GM21423 (cell line): ENCODE measurements around the gene GREM1.

ENCODE experiments used
- ATAC-seq: cut with Tn5 transposase; IDR thresholded peaks from one replicate; pipeline ENCODE4 v1.9.1; 2021; ENCODE audit warnings: mild to moderate bottlenecking, moderate library complexity; ENCODE audit not compliant: unreplicated experiment

GREM1 gene

GRCh38 chr15:32730677-32731654 is 13.2 kb downstream of the GREM1 start:
- ATAC-seq: no peak

GRCh38 chr15:32732574-32733157 is 14.9 kb downstream of the GREM1 start:
- ATAC-seq: no peak

GRCh38 chr15:32733281-32733680 is 15.5 kb downstream of the GREM1 start:
- ATAC-seq: no peak

- no peak for ATAC-seq
These were observed 18.3 kb downstream of the GREM1 start for GRCh38 chr15:32735989-32736700.

- ATAC-seq: no peak
These were observed 18.9 kb downstream of the GREM1 start for GRCh38 chr15:32736701-32737061.

- ATAC-seq: no peak
These were observed 19.5 kb downstream of the GREM1 start for GRCh38 chr15:32737304-32737703.

- no peak for ATAC-seq
These were observed 20.9 kb downstream of the GREM1 start for GRCh38 chr15:32738666-32739065.

GRCh38 chr15:32739522-32740063 is 21.8 kb downstream of the GREM1 start:
- ATAC-seq: no peak

GRCh38 chr15:32743411-32744140 is 25.8 kb downstream of the GREM1 start:
- no peak for ATAC-seq

GRCh38 chr15:32746116-32746857 is 28.5 kb downstream of the GREM1 start:
- no peak for ATAC-seq

GRCh38 chr15:32747921-32748342 is 30.1 kb downstream of the GREM1 start:
- no peak for ATAC-seq

GRCh38 chr15:32750979-32751378 is 33.2 kb downstream of the GREM1 start:
- ATAC-seq: no peak

GRCh38 chr15:32757426-32757825 is 39.6 kb downstream of the GREM1 start:
- ATAC-seq: no peak

GRCh38 chr15:32763295-32763694 is 45.5 kb downstream of the GREM1 start:
- no peak for ATAC-seq

- ATAC-seq: no peak
These were observed 47.4 kb downstream of the GREM1 start for GRCh38 chr15:32765236-32765635.

GRCh38 chr15:32766101-32766500 is 48.3 kb downstream of the GREM1 start:
- ATAC-seq: no peak

- ATAC-seq: no peak
These were observed 49.4 kb downstream of the GREM1 start for GRCh38 chr15:32767236-32767635.

GRCh38 chr15:32774022-32774421 is 56.2 kb downstream of the GREM1 start:
- no peak for ATAC-seq

GRCh38 chr15:32775103-32775502 is 57.3 kb downstream of the GREM1 start:
- ATAC-seq: no peak
